ENCODE measurements around the gene ANKHD1.

- TF ChIP-seq RAD21 (conservative IDR thresholded peaks at IDR 0.05): peak; percentile 59
- TF ChIP-seq EP300 (conservative IDR thresholded peaks at IDR 0.05; ENCODE audit: poor library complexity, severe bottlenecking): no peak
These were observed 28.6 kb upstream of the ANKHD1 start for GRCh38 chr5:140372971-140373487.
